ENCODE measurements around the gene PAWR. TPM values are rescaled to one million over a fixed set of nuclear protein-coding genes. Genes with fewer than 3 reads are reported as not detected.
"Not testable (repeated sequence)": the region's sequence is repeated elsewhere in the genome, so short reads cannot be mapped to it uniquely, and the experiment has no call there.

The PAWR gene
- total RNA-seq, 1 experiment from 2014 or later, result 38.7 TPM

DNA sequence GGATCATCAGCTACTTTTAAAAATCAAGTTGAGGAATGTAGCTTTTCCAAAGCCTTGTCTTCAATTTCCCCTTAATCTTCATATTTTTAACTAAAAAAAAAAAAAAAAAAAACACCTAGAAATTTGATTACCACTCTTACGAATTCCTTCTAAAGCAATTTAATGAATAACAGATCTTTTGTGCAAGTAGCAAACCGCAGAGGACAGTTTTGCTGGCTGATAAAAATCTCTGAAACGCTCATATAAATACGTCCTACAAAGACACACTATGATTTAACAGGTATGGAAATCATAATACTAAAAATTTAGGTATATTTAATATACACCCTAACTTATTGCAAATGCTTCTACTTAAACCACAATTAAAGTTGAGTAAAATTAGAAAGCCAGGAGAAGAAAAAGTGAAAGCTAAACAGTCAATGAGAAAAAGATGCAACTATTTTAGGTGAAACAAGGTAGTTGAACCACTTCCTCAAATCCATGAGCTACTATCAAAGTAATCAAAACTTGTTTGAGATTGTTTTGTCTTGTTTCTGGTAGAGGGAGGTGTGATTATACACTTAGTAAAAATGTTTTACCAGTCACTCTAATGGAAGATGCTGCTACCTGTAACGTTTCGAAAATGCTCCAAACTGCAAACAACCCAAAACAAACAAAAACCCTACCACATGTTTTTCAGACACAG lies 2.2 kb downstream of the PAWR start:
- peak; percentile 20 for DNase-seq (ENCODE audit: low spot score)
- in situ Hi-C loops (cut with HindIII; ENCODE audit: low sequenced_read_pairs), result no loop called here

DNA sequence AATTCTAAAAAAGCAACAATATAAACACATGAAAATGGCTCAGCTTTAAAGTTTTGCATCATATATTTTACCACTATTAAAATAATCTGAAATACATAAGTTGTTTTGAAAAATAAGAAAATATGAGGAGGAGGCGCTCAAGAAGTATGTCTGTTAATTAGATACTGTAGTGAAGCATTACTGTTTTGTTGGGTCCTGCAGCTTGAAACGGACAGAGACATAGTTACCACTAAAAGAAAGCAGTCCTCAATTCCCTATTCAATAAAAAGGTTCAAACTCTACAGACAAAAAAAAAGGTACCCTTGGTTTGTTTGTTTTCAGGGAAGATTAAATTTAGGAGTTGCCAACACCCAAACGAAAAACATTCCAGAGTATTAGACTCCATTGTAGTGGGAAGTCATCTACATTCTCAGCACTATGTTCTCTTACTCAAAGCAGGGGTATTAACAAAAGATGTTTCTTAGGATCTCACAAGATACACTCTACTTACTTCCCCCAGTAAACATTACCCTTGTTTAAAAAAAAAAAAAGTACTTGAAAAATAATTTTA lies 3.0 kb downstream of the PAWR start:
- in situ Hi-C loops (cut with HindIII; ENCODE audit: low sequenced_read_pairs), result no loop called here
- DNase-seq (ENCODE audit: low spot score), result no peak

DNA sequence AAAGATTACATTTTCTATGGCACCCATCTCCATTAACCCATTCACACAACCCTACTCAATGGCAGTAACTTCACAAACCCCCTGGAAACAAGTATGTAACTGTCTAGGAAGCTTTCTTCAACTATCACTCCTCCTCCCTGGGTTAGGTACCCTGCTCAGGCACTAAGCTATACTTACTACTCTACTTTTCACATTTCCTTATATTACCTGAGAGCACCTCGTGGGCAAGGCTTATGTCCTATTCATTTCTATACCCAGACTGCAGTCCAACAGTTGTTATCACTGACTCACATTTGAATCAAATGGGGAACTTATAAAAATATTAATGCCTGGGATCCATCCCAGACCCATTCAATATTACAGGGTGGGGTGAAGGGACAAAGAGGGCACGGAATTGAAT lies 4.6 kb downstream of the PAWR start:
- no peak for DNase-seq (ENCODE audit: low spot score)
- in situ Hi-C loops (cut with HindIII; ENCODE audit: low sequenced_read_pairs), result no loop called here

DNA sequence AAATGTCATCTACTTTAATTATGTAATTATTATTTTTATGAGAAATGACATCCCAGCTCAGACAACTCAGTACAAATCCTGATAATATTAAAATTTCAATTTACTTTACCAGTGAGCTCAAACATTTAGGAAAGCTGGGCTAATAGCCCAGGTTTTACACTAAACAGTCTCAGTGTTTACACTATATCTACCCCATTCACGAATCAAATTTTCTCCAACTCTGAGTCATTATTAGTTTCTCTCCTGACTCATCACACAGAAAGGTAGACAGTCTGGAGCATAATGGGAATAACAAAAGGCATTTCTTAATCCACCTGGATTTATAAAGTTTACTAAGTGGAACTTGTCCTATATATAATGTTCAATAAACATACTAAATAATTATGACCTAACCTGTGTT lies 5.7 kb downstream of the PAWR start:
- in situ Hi-C loops (cut with HindIII; ENCODE audit: low sequenced_read_pairs), result no loop called here
- no peak for DNase-seq (ENCODE audit: low spot score)

- in situ Hi-C loops (cut with HindIII; ENCODE audit: low sequenced_read_pairs); DNase-seq (ENCODE audit: low spot score): not testable (repeated sequence)
Measured at GRCh38 chr12:79684338-79684737, 6.4 kb downstream of the PAWR start.

DNA sequence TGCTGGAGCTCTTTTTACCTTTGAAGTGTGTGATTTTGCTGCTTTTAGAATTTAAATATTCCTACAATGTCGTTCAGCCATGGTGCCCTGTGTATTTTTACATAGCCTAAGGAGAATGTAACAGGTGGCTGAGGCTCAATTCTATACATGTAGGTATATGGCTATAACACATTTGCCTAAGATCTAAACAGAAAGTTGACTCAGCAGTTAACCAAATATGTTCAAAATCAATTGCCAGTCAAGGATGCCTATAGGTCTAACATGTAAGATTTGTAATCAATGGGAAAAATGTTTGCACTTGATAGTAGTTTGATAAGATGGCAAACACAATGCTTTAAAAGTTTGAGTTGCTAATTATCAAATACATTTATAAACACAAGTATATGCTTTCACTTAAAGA lies 8.2 kb downstream of the PAWR start:
- DNase-seq (ENCODE audit: low spot score), result no peak
- in situ Hi-C loops (cut with HindIII; ENCODE audit: low sequenced_read_pairs), result no loop called here

DNA sequence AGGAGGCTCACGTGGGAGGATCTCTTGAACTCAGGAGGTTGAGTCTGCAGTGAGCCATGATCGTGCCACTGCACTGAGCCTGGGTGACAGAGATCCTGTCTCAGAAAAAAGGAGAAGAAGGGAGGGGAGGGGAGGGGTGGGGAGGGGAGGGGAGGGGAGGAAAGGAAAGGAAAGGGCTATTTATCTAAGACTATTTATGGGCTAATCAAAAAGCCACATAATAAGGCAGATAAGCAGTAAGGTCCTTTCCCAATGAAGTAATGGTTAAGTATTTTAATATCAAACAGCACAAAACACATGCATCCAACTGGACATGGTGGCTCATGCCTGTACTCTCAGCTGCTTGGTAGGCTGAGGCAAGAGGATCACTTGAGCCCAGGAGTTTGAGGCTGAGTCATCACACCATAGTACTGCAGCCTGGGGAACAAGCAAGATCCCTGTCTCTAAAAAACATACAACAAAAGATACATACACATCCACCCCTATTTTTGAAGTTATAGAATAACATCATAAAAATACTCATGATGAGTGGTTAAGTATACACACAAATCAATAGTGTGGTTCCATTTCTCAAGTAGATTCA lies 9.7 kb downstream of the PAWR start:
- in situ Hi-C loops (cut with HindIII; ENCODE audit: low sequenced_read_pairs), result no loop called here
- DNase-seq (ENCODE audit: low spot score), result no peak

- DNase-seq (ENCODE audit: low spot score), result no peak
- in situ Hi-C loops (cut with HindIII; ENCODE audit: low sequenced_read_pairs), result no loop called here
Measured at GRCh38 chr12:79680051-79680450, 10.7 kb downstream of the PAWR start.

GRCh38 chr12:79678306-79678705 lies 12.5 kb downstream of the PAWR start:
- in situ Hi-C loops (cut with HindIII; ENCODE audit: low sequenced_read_pairs), result no loop called here
- no peak for DNase-seq (ENCODE audit: low spot score)

DNA sequence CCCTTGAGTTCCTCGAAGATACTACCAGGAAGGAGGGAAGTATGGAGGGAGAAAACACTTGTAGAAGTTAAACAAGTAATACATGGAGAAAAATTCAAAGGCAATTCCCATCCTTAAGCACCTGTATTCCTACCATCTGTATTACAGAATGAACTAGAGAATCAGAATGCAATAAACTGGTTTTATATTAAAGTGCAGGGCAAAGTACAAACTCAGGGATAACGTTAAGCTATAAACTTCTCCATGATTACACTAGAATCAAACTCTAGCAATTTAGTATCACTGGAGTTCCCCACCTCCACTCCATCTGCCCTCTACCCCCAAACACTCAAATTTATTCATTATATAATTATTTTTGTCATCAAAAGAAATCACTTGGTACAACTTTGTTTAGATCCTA lies 13.1 kb downstream of the PAWR start:
- no peak for DNase-seq (ENCODE audit: low spot score)
- in situ Hi-C loops (cut with HindIII; ENCODE audit: low sequenced_read_pairs), result no loop called here

- no peak for DNase-seq (ENCODE audit: low spot score)
- in situ Hi-C loops (cut with HindIII; ENCODE audit: low sequenced_read_pairs), result no loop called here
Measured at GRCh38 chr12:79676579-79676978, 14.2 kb downstream of the PAWR start.

DNA sequence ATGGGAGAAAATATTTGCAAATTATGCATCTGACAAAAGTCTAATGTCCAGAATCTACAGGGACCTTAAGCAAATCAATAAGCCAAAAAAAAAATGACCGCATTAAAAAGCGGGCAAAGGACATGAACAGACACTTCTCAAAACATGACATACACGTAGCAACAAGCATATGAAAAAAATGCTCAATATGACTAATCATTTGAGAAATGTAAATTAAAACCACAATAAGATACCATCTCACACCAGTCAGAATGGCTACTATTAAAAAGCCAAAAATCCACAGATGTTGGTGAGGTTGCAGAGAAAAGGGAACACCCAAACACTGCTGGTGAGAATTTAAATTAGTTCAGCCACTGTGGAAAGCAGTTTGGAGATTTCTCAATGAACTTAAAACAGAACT lies 16.1 kb downstream of the PAWR start:
- in situ Hi-C loops (cut with HindIII; ENCODE audit: low sequenced_read_pairs), result no loop called here
- no peak for DNase-seq (ENCODE audit: low spot score)

DNA sequence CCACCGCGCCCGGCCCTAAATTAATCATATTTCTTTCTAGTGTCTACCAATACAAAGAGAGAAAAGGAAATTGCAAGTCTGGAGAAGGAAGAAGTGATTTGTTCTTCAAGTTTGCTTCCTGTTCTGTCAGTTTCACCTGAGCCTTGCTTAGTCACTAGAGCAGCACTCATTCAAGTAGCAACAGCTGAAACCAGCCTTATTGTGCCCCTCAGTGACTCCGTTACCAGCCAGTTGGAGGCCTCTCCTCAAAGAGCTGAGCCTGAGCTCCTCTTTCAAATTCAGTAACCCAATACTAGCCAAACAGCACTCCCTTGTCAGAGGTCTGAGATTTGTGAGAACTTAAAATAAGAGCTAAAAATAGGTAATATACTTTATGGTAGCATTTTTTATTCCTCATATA lies 17.4 kb downstream of the PAWR start:
- in situ Hi-C loops (cut with HindIII; ENCODE audit: low sequenced_read_pairs), result no loop called here
- DNase-seq (ENCODE audit: low spot score), result no peak

- in situ Hi-C loops (cut with HindIII; ENCODE audit: low sequenced_read_pairs), result no loop called here
Measured at GRCh38 chr12:79668113-79668512, 22.7 kb downstream of the PAWR start.

DNA sequence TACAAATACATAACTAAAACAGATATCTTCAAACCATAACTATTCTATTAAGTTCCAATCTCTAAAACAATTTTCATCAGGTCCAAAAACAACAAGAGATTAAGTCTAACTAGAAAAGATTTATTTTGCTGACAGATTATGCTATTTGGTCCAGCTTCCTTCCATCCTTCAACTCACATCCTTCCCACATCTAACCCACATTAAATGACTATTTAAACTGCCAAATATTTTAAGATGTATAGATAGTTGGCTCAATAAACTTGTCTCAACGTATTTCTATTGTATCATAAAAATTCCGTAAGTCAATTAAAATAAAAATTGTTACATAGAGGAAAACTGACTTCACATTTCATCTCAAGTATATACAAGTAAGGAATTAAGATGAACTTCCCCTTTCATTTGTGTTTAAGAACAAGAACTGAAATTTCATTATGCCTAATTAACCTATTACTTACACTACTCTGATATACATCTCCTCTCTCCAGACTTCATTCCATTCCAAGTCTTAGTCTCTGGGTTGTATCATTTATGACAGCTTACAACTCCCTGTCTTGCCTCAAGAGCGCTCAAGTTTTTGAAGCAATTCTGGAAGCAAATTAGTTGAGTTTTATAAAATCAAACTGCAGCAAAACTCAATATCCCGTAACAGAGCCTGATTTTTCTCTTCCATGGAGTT lies 25.4 kb downstream of the PAWR start:
- no peak for DNase-seq (ENCODE audit: low spot score)
- in situ Hi-C loops (cut with HindIII; ENCODE audit: low sequenced_read_pairs), result no loop called here

More at GRCh38 chr12:79668113-79668512, 22.7 kb downstream of the PAWR start:
- no peak for DNase-seq (ENCODE audit: low spot score)

DNA sequence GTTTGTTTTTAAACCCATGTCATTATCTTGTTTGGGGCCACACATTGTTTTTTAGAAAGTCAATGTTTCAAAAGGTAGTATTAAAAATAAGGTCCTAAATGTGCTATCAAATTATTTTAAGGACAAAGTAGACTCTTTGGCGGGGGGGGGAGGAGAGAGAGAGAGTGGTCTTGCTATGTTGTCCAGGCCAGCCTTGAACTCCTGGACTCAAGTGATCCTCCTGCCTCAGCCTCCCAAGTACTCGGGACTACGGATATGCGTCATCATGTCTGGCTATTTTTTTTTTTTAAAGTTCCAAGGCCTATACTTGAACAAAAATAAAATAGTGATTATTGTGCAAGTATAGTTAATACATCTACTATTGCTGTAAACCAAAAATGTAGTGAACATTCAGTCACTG lies 26.2 kb downstream of the PAWR start:
- in situ Hi-C loops (cut with HindIII; ENCODE audit: low sequenced_read_pairs), result no loop called here
- DNase-seq (ENCODE audit: low spot score), result no peak

GRCh38 chr12:79662046-79662811 lies 28.5 kb downstream of the PAWR start:
- in situ Hi-C loops (cut with HindIII; ENCODE audit: low sequenced_read_pairs), result no loop called here
- DNase-seq (ENCODE audit: low spot score), result no peak

GRCh38 chr12:79661629-79662028 lies 29.1 kb downstream of the PAWR start:
- in situ Hi-C loops (cut with HindIII; ENCODE audit: low sequenced_read_pairs), result no loop called here
- DNase-seq (ENCODE audit: low spot score), result no peak

GRCh38 chr12:79659961-79660431 lies 30.8 kb downstream of the PAWR start:
- in situ Hi-C loops (cut with HindIII; ENCODE audit: low sequenced_read_pairs), result no loop called here
- DNase-seq (ENCODE audit: low spot score), result no peak

DNA sequence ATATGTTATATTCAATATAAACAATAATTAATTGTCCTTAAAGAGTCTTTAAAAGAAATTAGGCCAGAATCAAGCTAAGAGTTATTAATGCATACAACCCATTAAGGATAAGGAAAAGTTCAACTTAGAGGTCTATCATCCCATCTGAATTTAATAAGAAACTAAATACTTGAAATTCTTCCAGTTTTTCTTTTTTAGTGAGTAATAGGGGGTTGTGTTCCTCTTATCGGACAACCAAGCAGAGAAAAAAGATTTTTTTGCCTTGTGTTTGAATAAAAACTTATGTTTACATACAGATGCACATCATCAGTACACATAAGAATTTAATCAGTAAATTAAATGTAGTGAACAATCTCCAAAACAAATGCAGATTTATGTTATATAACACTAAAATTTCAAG lies 32.5 kb downstream of the PAWR start:
- DNase-seq (ENCODE audit: low spot score), result no peak
- in situ Hi-C loops (cut with HindIII; ENCODE audit: low sequenced_read_pairs), result no loop called here

All from G401 (cell line).